ENCODE results near the gene UGT2B10.

UGT2B10 gene

DNA sequence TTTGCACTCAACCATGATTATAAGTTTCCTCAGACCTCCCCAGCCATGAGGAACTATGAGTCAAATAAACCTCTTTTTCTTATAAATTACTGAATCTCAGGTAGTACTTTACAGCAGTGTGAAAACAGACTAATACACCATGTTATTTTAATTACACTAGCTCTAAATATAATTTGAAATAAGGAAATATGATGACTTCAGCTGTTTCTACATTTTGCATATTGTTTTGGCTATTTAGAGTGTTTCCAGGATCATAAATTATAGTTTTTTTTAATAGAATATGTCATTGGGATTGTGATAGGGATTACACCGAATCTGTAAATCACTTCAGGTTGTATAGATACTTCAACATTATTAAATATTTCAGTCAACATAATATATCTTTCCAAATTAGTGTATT lies 43.9 kb downstream of the UGT2B10 start:
- no peak overlapping the region for H3K27ac Mint-ChIP-seq
- no peaks in the 10 kb centered on the region for H3K4me1 Mint-ChIP-seq
- no peaks in the 10 kb centered on the region for H3K9me3 Mint-ChIP-seq
- DNase-seq (no peak), ATAC-seq (no peak)
- no peak overlapping the region for H3K4me3 Mint-ChIP-seq
- H3K27me3 Mint-ChIP-seq = no peaks in the 10 kb centered on the region

DNA sequence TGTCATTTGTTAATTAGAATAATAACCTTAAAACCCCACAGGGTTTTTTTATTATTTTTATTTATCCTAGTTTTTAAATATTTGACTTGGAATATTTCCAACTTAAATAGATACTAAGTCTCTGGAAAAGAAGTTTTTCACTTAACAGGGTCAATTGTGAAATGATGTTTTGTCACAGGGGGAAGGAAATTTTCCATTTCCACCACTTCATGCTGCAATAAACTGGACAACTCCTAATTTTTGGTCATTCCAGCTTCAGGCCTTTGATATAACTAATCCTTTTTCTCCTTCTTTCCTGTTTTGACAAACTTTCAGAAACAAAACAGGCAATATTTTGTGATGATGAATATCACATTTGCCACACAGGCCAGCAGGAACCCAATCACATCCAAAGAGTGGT lies 45.3 kb downstream of the UGT2B10 start:
- Mint-ChIP-seq H3K4me3 (no peak overlapping the region), H3K4me1 (no peaks in the 10 kb centered on the region), H3K9me3 (peaks cover 0 to 2% of the 10 kb centered on the region in 2 donors), H3K27me3 (no peaks in the 10 kb centered on the region), H3K27ac (no peak overlapping the region)
- DNase-seq = no peak
- ATAC-seq = no peak

DNA sequence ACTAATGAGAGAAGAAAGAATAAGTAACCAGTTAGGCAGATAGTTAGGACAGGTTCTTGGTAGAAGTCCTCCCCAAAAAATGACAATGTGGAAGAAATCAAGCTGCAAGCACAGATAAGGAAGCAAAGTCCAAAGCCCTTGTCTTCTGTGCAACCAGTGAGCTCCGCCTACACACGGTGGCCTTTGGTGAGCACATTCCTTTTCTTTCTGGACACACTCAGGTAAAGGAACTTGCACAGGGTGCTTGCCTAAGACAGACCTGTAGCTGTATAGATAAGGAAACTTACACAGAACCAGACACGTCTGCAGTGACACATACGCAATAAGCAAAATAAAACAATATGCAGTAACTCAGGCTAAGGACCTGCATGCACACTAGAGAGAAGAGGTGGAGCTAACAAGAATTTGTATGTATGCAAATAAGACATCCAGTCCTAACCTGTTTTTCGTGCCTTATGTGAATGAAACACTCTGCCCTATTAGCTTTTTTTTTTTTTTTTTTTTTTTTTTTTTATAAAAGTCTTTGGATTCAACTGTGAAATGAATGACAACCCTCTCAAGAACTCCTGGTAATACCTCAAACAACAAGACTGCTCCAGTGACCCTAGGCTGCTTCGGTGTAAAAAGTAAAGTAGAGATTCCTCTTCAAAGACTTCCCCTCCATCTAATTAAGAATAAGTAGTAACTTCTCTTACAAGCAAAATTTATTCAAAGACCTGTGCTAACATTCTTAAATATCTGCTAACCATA lies 48.8 kb downstream of the UGT2B10 start:
- peaks cover 0 to 4% of the 10 kb centered on the region in 2 donors for H3K9me3 Mint-ChIP-seq
- H3K27me3 Mint-ChIP-seq = no peaks in the 10 kb centered on the region
- H3K27ac Mint-ChIP-seq = no peak overlapping the region
- DNase-seq (no peak), ATAC-seq (no peak)
- H3K4me3 Mint-ChIP-seq = no peak overlapping the region
- no peaks in the 10 kb centered on the region for H3K4me1 Mint-ChIP-seq

DNA sequence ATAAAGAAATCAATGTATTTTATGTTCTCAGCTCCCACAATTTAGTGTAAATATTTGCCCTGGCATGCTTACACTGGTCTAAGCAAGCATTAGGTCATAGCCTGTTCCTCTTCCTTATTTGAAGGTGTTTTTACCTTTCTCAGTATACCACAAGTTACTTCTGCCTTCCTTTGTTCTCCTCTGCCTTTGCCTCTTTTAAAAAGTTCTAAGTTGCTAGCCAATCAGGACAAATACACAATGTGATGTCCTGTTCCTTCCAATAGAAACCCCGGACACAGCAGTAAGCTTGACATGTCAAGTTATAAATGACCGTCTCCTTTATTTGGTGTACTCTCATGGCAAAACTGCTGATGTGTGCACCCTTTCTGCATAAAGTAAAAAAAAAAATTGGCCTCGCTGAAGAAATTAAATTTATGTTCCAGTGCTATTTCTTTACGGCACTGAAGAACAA lies 49.4 kb downstream of the UGT2B10 start:
- no peak for DNase-seq

DNA sequence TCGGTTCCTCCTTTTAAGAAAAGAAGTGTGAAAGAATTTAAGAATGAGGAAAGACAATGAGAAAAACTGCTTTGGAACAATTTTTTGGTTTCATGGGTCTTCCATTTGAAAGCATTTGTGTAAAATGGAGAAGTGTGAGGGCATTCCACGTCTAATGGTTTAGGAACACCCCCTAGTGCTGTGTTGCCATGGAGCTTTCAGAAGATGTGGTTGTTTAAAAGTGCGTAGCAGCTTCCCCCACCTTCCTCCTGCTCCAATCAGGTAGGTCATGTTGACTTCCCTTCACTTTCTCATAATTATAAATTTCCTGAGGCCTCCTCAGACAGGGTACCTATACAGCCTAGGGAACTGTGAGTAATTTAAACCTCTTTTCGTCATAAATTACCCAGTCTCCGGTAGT lies 50.0 kb downstream of the UGT2B10 start:
- H3K27me3 Mint-ChIP-seq = no peaks in the 10 kb centered on the region
- ATAC-seq (no peak), DNase-seq (no peak)
- H3K9me3 Mint-ChIP-seq = peaks cover 0 to 4% of the 10 kb centered on the region in 2 donors
- no peaks in the 10 kb centered on the region for H3K4me1 Mint-ChIP-seq
- H3K27ac Mint-ChIP-seq = no peak overlapping the region
- H3K4me3 Mint-ChIP-seq = no peak overlapping the region

More for the DNA sequence above, 49.4 kb downstream of the UGT2B10 start:
- H3K4me1 Mint-ChIP-seq = no peaks in the 10 kb centered on the region
- no peak overlapping the region for H3K27ac Mint-ChIP-seq
- H3K27me3 Mint-ChIP-seq = no peaks in the 10 kb centered on the region
- H3K9me3 Mint-ChIP-seq = peaks cover 0 to 4% of the 10 kb centered on the region in 2 donors
- no peak for ATAC-seq
- no peak overlapping the region for H3K4me3 Mint-ChIP-seq

DNA sequence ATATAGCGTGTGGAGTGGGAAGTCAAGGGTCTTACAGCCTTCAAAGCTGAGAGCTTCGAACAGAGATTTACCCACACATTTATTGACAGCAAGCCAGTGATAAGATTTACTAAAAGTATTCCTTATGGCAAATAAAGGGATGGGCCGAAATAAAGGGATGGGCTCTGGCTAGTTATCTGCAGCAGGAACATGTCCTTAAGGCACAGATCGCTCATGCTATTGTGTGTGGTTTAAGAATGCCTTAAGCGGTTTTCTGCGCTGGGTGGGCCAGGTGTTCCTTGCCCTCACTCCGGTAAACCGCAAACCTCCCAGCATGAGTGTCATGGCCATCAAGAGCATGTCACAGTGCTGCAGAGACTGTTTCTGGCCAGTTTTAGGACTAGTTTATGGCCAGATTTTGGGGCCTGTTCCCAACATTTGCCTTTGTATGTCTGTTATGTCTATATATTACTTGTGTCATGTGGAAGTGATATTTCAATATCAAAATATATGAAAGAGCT lies 53.5 kb downstream of the UGT2B10 start:
- H3K4me3 Mint-ChIP-seq = no peak overlapping the region

DNA sequence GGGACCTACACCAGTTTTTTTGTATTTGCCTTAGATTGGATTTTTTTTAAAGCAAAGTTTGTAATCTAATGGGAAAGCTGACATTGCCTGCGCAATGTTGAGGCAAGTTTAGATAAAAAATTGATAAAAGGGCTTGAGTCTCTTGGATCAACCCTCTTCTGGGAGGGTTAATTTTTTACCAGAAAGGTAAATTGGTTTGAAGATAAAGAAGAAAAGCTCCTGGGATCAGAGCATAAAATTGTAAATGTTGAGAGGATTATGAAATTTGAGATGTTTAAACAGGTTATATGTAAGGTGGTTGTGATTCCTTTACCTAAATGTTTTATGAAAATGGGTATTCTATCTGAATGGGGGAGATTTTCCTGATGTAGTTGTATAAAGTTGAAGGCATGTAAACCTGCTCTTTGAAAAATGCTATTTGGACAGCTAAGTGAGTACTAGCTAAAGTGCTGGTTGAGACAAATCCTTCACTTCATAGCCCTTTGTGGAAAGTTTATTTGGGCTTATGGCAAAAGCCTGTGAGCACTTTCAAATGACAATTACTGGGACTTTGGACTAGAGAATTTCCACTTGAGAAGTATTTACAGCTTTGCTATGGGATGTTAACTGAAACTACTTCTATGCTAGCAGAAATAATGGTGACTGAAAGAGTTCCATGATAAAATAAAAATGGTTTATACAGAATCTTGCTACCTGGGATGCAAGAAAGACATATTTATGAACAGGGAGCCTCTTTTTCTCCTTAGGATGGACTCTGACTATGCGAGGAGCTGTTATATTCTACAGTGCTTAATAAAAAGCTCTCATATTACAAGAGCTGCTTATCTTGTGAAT lies 56.2 kb downstream of the UGT2B10 start:
- H3K27me3 Mint-ChIP-seq = no peaks in the 10 kb centered on the region
- DNase-seq (no peak), ATAC-seq (no peak)
- H3K4me1 Mint-ChIP-seq = no peaks in the 10 kb centered on the region
- no peak overlapping the region for H3K27ac Mint-ChIP-seq
- no peak overlapping the region for H3K4me3 Mint-ChIP-seq
- H3K9me3 Mint-ChIP-seq = no peaks in the 10 kb centered on the region

More for the DNA sequence above, 53.5 kb downstream of the UGT2B10 start:
- Mint-ChIP-seq H3K27me3 (no peaks in the 10 kb centered on the region), H3K4me1 (no peaks in the 10 kb centered on the region), H3K27ac (no peak overlapping the region), H3K9me3 (peaks cover 0 to 4% of the 10 kb centered on the region in 2 donors)
- DNase-seq (no peak), ATAC-seq (no peak)

DNA sequence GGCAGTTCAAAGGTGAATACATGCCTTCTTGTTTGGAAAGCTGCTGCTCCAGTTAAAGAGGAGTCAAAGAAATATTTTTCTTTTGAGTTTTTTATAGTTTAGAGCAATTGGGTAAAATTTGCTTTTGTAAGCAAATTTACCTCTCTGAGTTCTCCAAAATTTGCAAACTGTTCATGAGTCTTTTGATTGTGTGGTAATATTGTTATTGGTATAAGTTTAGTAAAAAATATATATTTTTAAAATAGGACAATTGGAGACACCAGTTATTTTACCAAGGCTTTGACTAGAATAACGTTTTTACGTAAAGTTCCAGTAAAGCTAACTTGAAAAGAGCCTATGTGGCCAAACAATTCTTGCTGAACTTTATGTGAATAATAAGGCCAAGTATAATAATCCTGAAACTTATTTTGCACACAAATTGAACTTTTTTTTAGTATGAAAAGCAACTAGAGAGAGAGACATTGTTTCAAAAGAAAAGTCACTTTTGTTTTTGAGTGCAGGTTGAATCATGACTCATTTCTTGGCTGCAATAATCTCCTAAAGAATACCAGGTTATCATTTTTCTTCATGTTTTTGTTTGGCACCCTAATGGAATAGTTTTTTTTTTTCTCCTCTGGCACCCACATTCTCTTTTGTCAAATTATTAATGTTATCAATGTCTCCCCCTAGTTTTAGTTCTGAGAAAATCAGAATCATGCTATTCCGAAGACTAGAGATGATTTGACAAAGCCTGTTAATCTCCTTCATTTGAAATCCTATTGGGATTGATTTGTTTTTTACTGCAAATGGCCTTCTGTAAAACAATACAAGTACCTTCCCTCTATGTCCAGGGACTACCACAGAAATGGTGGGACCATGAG lies 57.1 kb downstream of the UGT2B10 start:
- ATAC-seq (no peak), DNase-seq (no peak)
- no peaks in the 10 kb centered on the region for H3K4me1 Mint-ChIP-seq
- H3K9me3 Mint-ChIP-seq = no peaks in the 10 kb centered on the region
- H3K4me3 Mint-ChIP-seq = no peak overlapping the region
- no peaks in the 10 kb centered on the region for H3K27me3 Mint-ChIP-seq
- H3K27ac Mint-ChIP-seq = no peak overlapping the region

DNA sequence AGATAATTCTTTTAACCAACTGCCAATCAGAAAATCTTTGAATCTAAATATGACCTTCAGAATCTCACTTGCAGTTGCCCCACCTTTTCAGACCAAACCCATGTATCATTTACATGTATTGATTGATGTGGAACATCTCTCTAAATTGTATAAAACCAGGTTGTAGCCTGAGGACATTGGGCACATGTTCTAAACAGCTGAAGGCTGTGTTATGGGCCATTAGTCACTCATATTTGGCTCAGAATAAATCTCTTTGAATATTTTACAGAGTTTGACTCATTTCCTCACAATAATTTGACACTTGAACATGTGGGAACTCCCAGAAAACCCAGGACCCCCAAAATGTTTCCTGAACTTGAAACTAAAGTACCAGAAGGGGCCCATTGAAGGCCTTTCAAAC lies 58.7 kb downstream of the UGT2B10 start:
- ATAC-seq (no peak), DNase-seq (no peak)
- Mint-ChIP-seq H3K9me3 (no peaks in the 10 kb centered on the region), H3K27me3 (no peaks in the 10 kb centered on the region), H3K4me1 (no peaks in the 10 kb centered on the region), H3K27ac (no peak overlapping the region), H3K4me3 (no peak overlapping the region)

DNA sequence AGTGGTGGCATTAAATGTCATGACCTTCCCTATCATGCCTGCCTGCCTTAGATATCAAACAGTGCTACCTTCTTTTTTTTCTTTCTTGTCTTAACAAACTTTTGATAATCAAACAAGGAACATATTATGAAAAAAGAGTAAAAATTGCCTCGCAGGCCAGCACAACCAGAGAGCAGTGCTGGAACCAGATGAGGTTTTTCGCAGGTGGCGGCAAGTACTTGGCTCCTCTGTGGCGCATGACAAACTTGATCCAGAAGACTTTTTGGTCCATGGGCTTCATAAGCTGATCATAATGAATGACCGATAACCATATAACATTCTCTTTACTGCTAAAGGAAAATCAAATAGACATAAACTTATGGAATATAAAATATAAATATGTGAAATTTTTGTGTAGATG lies 61.8 kb downstream of the UGT2B10 start:
- Mint-ChIP-seq H3K27ac (no peak overlapping the region), H3K4me3 (no peak overlapping the region), H3K4me1 (no peaks in the 10 kb centered on the region), H3K27me3 (no peaks in the 10 kb centered on the region), H3K9me3 (no peaks in the 10 kb centered on the region)
- no peak for DNase-seq
- ATAC-seq = no peak

DNA sequence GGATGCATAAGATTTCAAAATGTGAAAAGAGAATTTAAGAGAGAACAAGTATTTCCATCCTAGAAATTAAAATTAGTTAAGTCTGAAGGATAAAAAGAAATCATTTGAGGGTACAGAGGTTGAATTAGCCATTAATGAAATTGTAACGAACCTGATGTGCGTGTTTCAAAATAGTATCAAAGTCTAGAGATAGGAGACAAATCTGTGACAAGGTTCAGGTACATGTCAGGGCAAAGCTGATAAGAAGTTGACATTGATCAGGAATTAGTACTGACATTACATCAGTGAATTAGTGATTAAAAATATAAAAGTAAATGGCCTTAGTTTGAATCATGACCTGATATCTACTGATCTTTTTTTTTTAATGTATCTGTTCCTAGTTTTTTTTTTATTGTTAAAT lies 62.3 kb downstream of the UGT2B10 start:
- ATAC-seq = no peak
- Mint-ChIP-seq H3K9me3 (no peaks in the 10 kb centered on the region), H3K4me3 (no peak overlapping the region), H3K4me1 (no peaks in the 10 kb centered on the region), H3K27me3 (no peaks in the 10 kb centered on the region), H3K27ac (no peak overlapping the region)
- no peak for DNase-seq

Data from stimulated activated naive CD8-positive, alpha-beta T cell treated with anti-CD3 and anti-CD28 coated beads, Interleukin-15, amount 100 ng/mL, for 72 hours (primary cell).